ENCODE data around the gene WDR20.
"Not testable (repeated sequence)": the region's sequence is repeated elsewhere in the genome, so short reads cannot be mapped to it uniquely, and the experiment has no call there.

WDR20 gene

DNA sequence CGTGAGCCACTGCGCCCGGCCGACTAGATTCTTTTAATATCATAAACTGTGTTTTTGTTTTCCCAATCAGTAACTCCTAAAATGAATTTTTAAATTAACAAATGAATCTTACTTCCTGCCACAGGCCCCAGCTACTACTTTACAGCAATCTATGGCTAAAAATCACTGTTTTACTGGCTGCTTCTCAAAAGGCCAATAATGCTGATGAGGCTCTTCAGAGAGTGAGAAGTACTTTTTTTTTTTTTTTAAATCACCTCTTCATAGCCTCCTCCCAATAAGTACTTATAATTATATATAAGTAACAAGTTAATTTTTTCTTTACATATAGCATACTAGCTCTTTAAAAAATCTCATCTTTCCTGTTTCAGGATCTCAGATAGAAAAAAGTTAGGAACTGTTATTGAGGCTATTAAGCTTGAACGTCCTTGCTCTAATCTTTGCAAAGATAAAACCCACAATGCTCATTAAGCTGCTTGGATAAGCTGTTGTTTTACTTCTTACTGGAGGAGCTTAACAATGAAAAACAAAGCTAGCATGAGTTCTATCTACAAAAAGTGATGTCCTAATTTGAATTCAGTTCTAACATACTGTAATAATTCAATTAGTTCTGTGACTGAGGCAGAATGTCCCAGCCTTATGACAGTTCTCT, 12.8 kb upstream of the WDR20 start:
- DNase-seq (ENCODE audit: low read depth in 2 of 2, low spot score in 1 of 2), result no peak

GRCh38 chr14:102131741-102132140, 8.0 kb upstream of the WDR20 start:
- no peak for DNase-seq (ENCODE audit: low read depth in 2 of 2, low spot score in 1 of 2)

DNA sequence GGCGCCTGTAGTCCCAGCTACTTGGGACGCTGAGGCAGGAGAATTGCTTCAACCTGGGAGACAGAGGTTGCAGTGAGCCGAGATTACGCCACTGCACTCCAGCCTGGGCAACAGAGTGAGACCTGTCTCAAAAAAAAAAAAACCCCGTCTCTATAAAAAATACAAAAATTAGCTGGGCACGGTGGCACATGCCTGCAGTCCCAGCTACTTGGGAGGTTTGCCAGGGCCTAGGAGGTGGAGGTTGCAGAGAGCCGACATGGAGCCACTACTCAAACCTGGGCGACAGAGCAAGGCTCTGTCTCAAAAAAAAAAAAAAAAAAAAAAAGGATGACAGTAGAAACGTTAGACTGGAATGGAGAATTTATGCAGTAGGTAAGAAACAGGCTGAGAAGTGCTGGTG, 5.7 kb upstream of the WDR20 start:
- DNase-seq (ENCODE audit: low read depth in 2 of 2, low spot score in 1 of 2), result not testable (repeated sequence)

DNA sequence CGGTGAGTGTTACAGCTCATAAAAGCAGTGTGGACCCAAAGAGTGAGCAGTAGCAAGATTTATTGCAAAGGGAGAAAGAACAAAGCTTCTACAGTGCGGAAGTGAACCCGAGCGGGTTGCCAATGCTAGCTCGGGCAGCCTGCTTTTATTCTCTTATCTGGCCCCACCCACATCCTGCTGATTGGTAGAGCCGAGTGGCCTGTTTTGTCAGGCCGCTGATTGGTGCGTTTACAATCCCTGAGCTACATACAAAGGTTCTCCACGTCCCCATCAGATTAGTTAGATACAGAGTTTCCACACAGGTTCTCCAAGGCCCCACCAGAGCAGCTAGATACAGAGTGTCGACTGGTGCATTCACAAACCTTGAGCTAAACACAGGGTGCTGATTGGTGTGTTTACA, 5.0 kb upstream of the WDR20 start:
- not testable (repeated sequence) for DNase-seq (ENCODE audit: low read depth in 2 of 2, low spot score in 1 of 2)

GRCh38 chr14:102135456-102135855, 4.2 kb upstream of the WDR20 start:
- not testable (repeated sequence) for DNase-seq (ENCODE audit: low read depth in 2 of 2, low spot score in 1 of 2)

DNA sequence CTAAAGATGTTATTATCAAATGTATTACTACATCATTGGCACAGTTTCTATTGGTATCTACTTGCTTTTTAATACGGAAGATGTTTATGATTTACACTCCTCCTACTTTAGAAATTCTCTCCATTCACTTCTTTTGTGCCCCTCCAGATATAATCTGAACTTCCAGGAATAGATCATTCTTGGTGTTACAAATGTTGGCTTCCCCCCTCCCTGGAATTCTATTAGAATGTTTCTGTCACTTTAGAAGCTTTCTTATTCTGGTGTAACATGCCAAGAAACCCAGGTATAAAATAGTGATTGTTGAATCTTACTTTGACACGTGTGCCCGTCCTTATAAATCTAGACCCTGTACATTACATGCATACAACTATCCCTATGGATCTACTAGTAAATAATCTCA, 1.2 kb upstream of the WDR20 start:
- no peak for DNase-seq (ENCODE audit: low read depth in 2 of 2, low spot score in 1 of 2)

DNA sequence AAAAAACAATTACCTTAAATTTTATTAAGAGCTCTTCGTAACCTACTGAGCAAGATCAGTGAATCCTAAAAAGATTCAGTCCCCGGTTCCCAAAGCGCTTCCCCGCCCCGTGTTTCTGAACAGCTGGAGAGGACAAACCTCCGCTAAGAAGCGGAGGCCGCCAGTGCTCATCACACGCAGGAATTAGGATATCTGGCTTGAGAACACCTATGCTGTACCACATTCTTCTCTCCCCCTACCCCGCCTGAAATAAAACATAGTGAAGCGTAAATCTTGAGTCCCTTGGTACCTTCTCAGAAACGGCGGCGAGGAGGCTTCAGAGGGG, 774 bp upstream of the WDR20 start:
- no peak for DNase-seq (ENCODE audit: low read depth in 2 of 2, low spot score in 1 of 2)

- peak in 1 of 2 donors; percentile 5 for DNase-seq (ENCODE audit: low read depth in 2 of 2, low spot score in 1 of 2)
Measured at GRCh38 chr14:102140027-102140749, 491 bp downstream of the WDR20 start.

DNA sequence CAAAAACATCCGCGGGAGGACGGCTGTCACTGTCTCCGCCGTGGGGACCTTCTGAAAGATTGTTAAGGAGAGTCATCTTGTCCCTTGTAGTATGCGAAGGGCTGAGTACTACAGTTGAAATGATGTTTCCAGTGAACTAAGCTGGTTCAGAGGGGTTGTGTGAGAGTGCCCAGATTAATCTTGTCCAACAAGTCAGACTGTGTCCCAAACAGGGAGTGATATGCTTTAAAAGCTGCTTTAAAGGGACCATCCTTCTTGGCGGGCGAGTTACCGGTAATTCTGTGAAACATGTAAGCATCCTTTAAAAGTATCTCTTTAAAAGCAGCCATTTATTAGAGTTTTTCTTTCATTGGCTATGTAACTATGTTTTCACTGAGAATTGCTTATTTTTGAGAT, 1.1 kb downstream of the WDR20 start:
- no peak for DNase-seq (ENCODE audit: low read depth in 2 of 2, low spot score in 1 of 2)

DNA sequence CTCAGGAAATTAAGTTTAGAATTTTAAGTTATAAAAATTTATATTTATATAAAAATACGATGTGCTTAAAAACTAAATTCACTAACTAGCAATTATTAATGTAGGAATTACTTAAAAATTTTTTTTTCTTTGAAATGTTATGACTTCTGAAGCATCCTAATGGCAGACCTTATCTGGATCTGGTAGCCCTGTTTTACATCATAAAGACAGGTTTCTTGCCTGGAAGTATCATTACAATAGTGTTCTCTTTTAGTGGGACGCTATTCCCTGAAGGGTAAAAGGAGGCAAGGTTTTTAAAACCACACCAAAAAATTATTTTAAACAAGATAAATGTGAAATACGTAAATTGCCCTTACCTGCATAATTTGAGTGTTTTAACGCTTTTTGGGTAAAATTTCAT, 2.1 kb downstream of the WDR20 start:
- no peak for DNase-seq (ENCODE audit: low read depth in 2 of 2, low spot score in 1 of 2)

DNA sequence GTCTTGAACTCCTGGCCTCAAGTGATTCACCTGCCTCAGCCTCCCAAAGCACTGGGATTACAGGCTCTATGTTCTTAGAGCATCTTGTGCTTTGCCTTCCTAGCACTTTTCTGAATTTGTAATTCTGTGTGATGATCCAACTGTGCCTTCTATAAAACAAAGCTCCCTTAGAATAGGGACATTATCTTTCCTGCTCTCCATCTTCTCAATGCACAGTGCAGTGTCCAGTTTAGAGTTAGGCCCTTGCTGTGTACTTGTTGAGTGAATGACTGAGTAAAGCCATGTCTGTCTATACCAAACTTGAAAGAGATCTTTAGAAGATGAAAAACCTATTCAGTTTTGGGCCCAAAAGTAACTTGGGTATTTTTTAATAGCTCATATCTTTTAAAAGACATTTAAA, 5.2 kb downstream of the WDR20 start:
- DNase-seq (ENCODE audit: low read depth in 2 of 2, low spot score in 1 of 2), result no peak

- no peak for DNase-seq (ENCODE audit: low read depth in 2 of 2, low spot score in 1 of 2)
Measured at GRCh38 chr14:102145395-102145794, 5.7 kb downstream of the WDR20 start.

DNA sequence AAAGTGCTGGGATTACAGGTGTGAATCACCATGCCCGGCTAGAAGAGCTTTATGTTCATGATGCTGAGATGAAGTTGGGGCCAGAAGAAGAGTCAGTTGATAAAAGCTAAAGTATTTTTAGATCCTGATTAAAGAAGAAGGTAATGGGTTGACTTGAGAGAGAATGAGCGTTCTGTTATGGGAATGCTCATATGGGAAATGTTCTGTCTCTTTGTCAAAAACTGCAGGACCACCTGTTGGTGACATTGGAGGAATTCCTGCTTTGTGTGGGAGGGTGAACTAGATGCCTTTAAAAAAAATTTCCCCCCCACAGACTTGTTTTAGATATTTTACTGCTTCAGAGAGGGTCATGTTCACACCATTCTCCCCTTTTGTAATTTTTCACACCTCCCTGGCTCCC, 6.7 kb downstream of the WDR20 start:
- DNase-seq (ENCODE audit: low read depth in 2 of 2, low spot score in 1 of 2), result no peak

- DNase-seq (ENCODE audit: low read depth in 2 of 2, low spot score in 1 of 2), result no peak
Measured at GRCh38 chr14:102150083-102150482, 10.4 kb downstream of the WDR20 start.

DNA sequence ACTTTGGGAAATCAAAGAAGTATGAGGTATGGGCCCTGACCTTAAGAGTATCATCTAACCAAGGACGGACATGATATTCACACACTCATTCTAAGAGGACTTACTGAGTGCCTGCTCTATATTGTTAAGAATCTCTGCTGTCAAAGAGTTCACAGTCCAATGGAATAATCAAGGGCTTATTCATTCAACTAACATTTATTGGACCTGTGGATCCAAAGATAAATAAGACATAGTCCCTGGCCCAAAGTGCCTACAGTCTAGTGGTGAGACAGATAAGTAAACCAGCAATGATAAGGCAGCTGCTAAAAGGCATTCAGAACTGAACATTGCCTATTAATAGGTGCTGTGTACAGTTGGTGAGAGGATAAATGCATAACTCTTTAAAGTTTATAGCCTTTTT, 11.0 kb downstream of the WDR20 start:
- no peak for DNase-seq (ENCODE audit: low read depth in 2 of 2, low spot score in 1 of 2)

- DNase-seq (ENCODE audit: low read depth in 2 of 2, low spot score in 1 of 2), result not testable (repeated sequence)
Measured at GRCh38 chr14:102151411-102151810, 11.7 kb downstream of the WDR20 start.

DNA sequence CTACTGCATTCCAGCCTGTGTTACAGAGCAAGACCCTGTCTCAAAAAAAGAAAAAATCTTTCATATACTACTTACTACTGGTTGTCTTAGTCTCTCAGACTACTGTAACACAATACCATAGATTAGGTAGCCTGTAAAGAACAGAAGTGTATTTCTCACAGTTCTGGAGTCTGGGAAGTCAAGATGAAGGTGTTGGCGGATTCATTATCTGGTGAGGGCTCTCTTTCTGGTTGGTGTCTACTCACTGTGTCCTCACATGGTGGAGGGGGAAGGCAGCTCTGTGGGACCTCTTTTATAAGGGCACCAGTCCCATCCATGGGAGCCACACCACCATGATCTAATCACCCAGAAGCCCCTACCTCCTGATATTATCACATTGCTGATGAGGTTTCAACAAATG, 14.4 kb downstream of the WDR20 start:
- DNase-seq (ENCODE audit: low read depth in 2 of 2, low spot score in 1 of 2), result no peak

DNA sequence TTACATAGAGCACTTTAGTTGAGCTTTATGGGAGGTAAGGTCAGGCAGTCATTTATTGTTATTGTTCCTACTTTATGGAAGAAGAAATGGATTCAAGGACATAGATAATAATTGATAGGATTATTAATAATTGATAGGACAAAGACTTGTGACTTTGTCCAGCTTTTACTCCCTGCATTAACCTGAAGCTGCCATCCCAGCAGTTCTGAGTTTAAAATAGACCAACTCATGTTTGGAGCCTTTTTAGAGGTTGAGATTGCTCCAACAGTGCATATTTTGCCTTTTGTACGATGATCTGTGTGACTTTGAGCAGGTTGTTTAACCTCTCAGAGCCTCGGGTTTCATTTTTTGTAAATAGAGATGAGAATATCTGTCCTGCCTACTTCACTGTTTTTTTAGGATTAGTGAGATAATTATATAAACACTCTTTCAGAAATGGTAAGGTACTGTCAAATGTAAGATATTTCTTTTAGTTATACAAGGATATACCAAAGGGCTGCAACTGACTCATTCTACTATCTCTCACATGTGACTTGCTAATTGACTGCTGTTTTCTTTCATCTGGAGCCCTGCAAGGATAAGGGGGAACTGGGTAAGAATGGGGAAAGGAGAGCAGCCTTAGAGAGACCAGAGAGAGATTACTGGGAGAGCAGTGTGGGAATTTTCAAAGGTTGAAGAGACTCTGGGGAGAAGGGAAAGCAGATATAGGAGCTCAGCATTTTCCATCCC, 15.3 kb downstream of the WDR20 start:
- no peak for DNase-seq (ENCODE audit: low read depth in 2 of 2, low spot score in 1 of 2)

- DNase-seq (ENCODE audit: low read depth in 2 of 2, low spot score in 1 of 2), result no peak
Measured at GRCh38 chr14:102157346-102157745, 17.6 kb downstream of the WDR20 start.

GRCh38 chr14:102158797-102159196, 19.1 kb downstream of the WDR20 start:
- DNase-seq (ENCODE audit: low read depth in 2 of 2, low spot score in 1 of 2), result no peak

- no peak for DNase-seq (ENCODE audit: low read depth in 2 of 2, low spot score in 1 of 2)
Measured at GRCh38 chr14:102159841-102160240, 20.1 kb downstream of the WDR20 start.

DNA sequence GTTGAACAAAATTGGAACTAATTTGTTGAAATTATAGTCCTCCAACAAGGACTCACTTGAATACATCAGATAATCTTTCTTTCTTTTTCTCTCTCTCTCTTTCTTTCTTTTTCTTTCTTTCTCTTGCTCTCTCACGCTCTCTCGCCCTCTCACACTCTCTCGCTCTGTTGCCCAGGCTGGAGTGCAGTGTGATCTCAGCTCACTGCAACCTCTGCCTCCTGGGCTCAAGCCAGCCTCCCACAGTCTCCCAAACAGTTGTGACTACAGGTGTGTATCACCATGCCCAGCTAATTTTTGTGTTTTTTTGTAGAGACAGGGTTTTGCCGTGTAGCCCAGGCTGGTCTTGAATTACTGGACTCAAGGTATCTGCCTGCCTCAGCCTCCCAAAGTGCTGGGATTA, 22.8 kb downstream of the WDR20 start:
- no peak for DNase-seq (ENCODE audit: low read depth in 2 of 2, low spot score in 1 of 2)
